LHCN-M2 (cell line): ENCODE measurements around the gene OPRM1. TPM values are rescaled to one million over a fixed set of nuclear protein-coding genes. Genes with fewer than 3 reads are reported as not detected.
"Not testable (repeated sequence)": the region's sequence is repeated elsewhere in the genome, so short reads cannot be mapped to it uniquely, and the experiment has no call there.

Experiments
- DNase-seq: peaks from one replicate; pipeline ENCODE4 v3.0.0-alpha.2; 2012; ENCODE audit warnings: low read depth
- polyA plus RNA-seq: library from polyadenylated mRNA; unstranded; fragments of >200 nt; gene quantifications from one replicate; pipeline ENCODE4 v1.2.1, GENCODE V29; 2012; ENCODE audit warnings: missing spikeins
- total RNA-seq: library from RNA; depleted of rRNA; stranded (reverse); fragments of >200 nt; gene quantifications from 2 replicates; pipeline ENCODE4 v1.2.3, GENCODE V29; 2014; rRNA removed

The OPRM1 gene
- total RNA-seq, result not detected in 2 replicates
- polyA plus RNA-seq, result not detected

DNA sequence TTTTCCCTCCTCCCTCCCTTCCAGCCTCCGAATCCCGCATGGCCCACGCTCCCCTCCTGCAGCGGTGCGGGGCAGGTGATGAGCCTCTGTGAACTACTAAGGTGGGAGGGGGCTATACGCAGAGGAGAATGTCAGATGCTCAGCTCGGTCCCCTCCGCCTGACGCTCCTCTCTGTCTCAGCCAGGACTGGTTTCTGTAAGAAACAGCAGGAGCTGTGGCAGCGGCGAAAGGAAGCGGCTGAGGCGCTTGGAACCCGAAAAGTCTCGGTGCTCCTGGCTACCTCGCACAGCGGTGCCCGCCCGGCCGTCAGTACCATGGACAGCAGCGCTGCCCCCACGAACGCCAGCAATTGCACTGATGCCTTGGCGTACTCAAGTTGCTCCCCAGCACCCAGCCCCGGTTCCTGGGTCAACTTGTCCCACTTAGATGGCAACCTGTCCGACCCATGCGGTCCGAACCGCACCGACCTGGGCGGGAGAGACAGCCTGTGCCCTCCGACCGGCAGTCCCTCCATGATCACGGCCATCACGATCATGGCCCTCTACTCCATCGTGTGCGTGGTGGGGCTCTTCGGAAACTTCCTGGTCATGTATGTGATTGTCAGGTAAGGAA is at the start of gene OPRM1:
Gene OPRM1 (plus strand): TSS at position 10 of the 612 bp plus-strand sequence. CDS start 305 bp downstream, at position 315.
- DNase-seq, result no peak

GRCh38 chr6:153989989-153990388 is 49.1 kb upstream of the OPRM1 start:
- DNase-seq, result no peak

- DNase-seq, result no peak
Observed at GRCh38 chr6:153994004-153994403, 45.0 kb upstream of the OPRM1 start.

DNA sequence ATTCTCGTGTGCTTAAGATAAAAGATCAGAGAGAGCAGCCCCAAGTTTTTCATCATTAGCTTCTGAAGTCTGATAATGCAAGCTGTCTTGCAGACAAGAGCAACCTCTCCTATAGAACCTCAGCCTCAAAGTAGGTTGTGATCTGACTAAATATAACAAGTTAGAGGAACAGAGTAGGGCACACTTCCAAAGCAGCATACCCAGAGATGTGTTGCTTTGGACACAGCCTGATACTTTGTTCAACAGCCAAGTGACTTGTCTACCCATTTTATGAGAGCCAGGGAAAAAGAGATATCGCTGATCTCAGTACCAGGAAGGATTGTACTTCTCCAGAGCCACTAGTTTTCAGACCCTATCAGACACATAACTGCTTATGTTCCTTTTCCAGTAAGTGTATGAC is 44.2 kb upstream of the OPRM1 start:
- no peak for DNase-seq

DNA sequence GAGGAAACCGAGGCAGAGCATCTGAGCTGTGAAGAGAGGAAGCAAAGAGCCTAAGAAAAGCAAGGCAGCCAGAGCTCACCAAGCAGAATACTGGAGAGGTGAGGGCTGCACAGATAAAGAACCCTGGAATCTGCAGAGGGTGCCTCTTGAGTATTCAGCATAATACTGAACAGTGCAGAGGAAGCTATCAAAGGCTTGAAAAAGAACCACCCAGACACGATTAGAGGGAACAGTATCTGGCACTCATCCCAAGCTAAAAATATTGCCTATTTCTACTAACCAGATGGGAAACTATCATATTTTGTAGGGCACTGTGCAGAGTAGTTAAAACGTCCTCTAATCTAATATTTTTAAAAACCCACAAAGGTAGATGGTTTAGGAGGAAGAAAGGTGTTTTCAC is 41.8 kb upstream of the OPRM1 start:
- DNase-seq, result no peak

DNA sequence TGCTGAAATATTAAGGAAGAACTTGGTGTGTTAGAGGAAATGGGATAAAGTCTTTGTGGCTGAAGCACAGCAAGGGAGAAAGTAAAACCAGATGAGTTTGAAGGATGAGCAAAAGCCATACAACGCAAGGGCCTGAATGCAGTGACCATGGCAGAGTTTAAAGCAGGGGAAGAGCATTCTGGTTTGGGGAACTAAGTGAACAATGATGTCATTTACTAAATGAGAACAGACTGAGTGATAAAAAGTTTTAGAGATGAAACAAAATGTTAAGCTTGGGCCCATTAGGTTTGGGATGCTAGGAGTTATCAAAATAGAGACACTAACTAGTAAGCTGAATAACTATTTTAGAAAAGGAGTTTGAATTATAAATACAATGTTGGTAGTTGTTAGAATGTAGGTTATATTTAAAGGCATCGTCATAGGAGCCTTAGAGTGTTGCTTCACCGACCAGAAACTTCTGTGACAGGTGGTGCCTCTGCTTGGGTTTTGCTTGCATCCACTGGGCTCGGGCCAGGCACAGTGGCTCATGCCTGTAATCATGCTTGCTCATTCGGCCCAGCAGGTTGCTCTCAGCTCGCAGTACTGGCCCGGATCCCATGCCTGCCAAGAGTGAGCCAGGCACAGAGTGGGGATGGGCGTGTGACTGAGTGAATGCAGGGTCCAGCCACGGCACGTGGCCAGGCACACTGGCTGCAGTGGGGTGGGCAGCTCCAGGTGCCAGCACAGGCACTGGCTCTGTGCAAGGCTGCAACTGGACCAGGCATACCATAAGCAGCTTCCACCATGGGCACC is 37.4 kb upstream of the OPRM1 start:
- DNase-seq, result no peak

- DNase-seq, result no peak
Observed at GRCh38 chr6:154002894-154003293, 36.1 kb upstream of the OPRM1 start.

DNA sequence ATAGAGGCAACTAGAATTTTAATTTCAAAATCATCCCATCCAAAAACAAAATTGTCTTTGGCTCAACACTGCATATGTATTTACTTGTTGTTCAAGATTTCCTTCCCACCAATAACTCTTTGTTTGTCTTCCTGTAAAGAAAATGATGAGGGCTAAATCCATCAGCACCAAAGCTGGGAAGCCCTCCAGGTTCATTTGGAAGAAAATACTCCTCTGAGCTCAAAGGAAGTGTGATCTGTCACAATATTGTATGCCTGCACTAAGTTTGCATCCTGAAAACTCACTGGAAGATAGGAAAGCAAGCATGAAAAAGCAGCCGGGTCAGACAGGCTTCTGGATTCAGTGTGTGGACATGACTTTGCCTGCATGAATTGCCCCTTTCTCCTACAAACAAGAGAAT is 28.7 kb upstream of the OPRM1 start:
- no peak for DNase-seq

GRCh38 chr6:154012852-154013251 is 26.2 kb upstream of the OPRM1 start:
- DNase-seq, result no peak

DNA sequence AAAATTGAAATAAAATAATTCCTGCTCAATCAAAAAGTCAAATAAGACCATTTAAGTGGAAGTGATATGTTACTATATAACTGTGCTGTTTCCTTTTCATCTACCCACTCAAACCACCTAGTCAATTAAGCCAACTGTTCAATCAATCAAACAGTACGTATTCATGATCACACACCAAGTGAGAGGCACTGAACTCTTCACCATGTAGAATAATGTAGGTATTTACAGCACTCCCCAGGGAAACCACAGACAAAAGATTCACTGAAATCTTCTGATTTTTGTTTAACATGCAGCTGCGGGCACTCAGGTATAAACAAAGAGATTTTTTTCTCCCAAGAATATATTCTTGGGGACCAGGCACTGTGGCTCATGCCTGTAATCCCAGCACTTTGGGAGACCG is 21.3 kb upstream of the OPRM1 start:
- no peak for DNase-seq

DNA sequence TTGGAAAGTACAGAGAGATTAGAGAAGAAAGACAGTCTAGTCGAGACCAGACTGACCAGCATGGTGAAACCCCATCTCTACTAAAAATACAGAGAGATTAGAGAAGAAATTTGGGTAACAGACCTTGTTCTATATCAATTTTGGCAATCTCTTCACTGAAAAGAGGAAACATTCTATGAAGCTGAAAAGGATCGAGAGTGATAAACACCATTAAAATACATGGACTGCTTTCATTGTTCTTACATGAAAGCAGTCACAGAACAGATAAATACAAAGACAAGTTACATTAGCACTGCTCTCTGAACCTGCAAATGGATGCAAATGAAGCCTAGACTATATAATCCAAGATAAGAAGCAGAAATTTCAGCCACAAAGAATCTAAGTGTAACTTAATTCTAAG is 8.4 kb upstream of the OPRM1 start:
- DNase-seq, result no peak

DNA sequence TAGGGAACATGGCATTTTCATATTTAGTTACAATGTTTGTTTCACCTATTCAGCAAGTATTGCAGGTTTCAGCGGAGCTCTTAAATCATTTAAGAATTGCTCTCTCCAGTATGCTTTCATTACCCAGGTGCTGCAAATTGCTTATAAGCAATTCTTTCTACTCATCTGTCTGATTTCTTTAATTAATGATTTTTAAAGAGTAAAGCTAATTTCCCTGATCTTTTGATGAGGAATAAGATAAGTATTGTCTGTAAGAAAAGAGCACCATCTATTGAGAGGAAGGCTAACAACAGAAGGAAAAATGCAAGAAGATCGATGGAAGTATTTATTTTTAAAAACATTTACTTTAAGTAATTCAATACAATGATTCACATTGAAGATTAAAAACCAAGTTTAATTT is 2.0 kb downstream of the OPRM1 start:
- DNase-seq, result no peak

- no peak for DNase-seq
Observed at GRCh38 chr6:154053141-154053540, 14.1 kb downstream of the OPRM1 start.

DNA sequence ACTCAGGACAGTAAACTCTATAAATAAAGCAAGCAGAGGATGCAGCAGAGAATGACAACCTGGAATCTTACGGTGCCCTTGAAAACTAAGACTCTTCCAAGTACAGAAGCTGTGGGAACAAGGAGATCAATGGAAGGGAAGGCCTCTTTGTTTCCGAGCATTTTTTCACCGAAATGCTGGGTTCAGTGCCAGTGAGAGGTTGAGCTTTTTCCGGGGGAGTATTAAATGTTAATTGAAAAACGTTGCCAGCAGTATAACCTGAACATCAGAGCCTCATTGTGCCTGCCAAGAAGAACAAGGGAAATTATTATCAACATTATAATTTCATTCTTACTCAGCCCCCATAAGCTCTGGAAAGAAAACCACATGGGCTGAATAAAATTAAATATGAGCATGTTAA is 17.5 kb downstream of the OPRM1 start:
- no peak for DNase-seq

GRCh38 chr6:154057098-154057497 is 18.1 kb downstream of the OPRM1 start:
- no peak for DNase-seq

DNA sequence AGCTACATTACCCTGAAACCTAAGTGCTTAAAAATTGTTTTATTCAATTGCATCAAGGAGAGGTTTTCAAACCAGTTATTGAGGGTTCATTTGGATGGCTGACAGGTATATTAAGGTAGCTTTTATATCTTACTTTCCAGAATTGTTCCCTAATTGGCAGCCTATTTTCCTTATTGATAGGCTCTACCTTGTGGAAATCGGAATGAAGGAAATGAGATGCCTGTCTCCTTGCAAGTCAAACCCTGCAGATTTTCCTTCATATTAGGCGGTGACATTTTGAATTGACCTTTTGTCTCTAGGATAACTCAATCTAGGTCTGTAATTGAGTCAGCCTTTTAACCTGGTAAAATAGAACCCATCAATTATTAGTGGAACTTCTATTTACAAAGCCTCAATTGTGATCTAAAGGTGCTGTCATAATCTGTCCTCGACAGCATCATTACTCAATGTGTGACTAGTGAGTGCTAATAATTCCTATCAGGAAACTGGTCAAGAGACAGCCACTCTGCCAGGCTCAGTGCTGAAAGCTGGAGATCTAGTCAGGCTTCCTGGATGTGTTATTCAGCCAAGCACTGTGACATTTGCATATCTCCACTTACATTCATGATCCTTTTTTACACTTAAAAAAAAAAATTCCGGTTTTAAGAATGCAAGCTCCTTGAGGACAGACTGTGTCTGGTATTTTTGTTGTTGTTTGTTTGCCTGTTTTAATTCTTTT is 20.1 kb downstream of the OPRM1 start:
- DNase-seq, result no peak

DNA sequence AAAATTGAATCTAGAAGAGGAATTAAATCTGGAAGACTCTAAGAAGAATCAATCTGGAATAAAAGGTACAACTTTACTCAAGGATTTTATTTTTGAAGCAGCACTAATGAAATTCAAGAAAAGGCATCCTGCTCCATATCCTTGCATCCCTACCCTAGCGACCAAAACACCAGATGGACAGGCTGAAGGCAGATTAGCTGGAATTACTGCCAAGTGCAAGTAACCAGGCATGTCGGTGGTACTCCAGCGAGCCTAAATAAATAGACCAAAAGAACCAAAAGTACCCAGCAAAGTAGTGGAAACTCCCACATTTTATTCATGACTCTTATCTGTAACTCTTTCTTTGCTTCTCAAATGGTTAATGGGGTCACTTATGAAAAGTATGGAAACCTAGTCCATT is 21.0 kb downstream of the OPRM1 start:
- no peak for DNase-seq

GRCh38 chr6:154070041-154070440 is 31.0 kb downstream of the OPRM1 start:
- no peak for DNase-seq

- no peak for DNase-seq
Observed at GRCh38 chr6:154070657-154071056, 31.6 kb downstream of the OPRM1 start.

- no peak for DNase-seq
Observed at GRCh38 chr6:154071236-154071635, 32.2 kb downstream of the OPRM1 start.

- no peak for DNase-seq
Observed at GRCh38 chr6:154071711-154072110, 32.7 kb downstream of the OPRM1 start.

DNA sequence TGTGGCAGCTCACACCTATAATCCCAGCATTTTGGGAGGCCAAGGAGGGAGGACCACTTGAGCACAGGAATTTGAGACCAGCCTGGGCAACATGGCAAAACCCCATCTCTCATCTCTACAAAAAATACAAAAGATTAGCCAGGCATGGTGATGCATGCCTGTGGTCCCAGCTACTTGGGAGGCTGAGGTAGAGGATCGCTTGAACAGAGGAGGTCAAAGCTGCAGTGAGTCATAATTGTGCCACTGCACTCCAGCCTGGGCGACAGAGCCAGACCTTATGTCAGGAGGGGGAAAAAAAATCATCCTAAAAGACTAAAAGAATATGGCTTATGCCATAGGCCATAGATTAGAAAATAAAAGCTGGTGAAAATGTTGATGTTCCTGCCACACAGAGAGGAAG is 39.6 kb downstream of the OPRM1 start:
- DNase-seq, result not testable (repeated sequence)
